NCI-H146 treated with DMSO at 0.1 percent for 48 hours (cell line): ENCODE results near the gene IDH1.
A peak's percentile ranks its signal among the peaks of the same experiment; 100 is the strongest.
"Not testable (repeated sequence)": the region's sequence is repeated elsewhere in the genome, so short reads cannot be mapped to it uniquely, and the experiment has no call there.

ENCODE experiments used
- DNase-seq: peaks from one replicate; lab custom pipeline; 2025; ENCODE audit not compliant: unreplicated experiment; lab: John Stamatoyannopoulos, UW

The IDH1 gene

DNA sequence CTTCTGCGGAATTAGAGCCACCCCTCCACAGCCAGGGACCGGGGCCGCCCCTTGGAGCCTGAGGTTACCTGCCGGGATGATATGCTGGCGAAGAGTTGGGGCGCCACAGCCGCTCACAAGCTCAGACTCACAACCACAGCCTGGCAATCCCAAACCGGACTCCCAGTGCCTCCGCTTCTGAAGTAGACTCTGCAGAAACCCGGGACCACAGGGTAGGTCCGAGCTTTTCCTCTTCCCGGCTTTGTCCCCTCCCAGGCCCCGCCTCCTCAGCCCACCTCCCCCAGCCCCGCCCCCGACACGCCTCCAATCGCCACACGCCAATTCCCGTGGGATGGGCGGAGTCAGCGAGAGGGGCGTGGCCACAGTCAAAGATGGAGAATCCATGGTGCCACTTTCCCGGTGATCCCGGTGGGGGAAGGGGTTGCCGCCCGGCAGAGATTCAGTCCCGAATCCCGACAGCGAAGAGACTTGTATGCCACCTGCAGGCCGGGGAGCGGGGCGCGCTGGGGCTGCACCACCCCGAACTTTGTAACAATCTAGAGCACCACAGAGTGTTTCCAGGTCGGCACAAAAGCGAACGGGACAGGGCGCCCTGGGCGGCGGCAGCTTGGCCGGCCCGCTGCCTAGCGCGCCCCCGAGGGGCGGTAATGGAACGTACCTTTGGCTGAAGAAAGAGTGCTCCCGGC, at the start of gene IDH1:
Gene IDH1, minus strand, starts transcription at position 201 of the 686 bp plus-strand sequence. CDS start 3,520 bp downstream, outside the sequence.
- peak; percentile 67 for DNase-seq

DNA sequence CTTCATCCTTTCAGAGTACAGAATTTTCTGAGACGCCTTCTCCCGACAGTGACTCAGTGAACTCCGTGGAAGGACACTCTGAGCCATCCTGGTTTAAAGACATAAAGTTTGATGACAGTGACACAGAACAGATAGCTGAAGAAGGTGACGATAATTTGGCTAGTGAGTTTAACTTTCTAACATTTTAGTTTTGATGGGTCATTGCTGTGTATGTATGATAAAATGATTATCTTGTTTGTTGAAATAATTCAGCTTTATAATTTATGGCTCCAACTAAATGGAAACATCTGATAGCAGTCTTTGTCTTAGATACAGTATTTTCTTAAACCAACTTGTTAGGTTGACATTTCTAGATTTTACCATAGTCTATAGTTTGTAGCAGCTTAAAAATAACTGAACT, 49.3 kb upstream of the IDH1 start:
- no peak for DNase-seq

GRCh38 chr2:208300847-208301618, 46.2 kb upstream of the IDH1 start:
- no peak for DNase-seq

DNA sequence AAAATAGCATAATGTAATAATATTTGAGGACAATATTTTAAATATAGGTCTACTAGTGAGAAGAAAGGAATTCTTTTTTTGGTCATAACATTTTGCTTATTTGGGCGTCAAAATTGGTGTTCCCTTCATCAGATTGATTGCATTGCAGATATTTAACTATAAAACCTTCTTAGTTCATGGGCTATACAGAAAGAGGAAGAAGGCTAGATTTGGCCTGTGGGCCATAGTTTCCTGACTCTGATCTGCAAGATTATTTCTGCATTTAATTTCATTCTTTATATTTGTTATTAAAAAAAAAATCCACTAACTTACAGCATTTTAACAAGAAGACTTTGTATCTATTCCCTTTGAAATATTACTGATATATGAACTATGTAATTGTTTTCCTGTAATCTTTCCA, 43.1 kb upstream of the IDH1 start:
- no peak for DNase-seq

- DNase-seq = no peak
Observed at GRCh38 chr2:208296610-208297009, 41.7 kb upstream of the IDH1 start.

GRCh38 chr2:208295834-208296233, 41.0 kb upstream of the IDH1 start:
- DNase-seq = no peak

- DNase-seq = no peak
Observed at GRCh38 chr2:208294482-208295024, 39.7 kb upstream of the IDH1 start.

DNA sequence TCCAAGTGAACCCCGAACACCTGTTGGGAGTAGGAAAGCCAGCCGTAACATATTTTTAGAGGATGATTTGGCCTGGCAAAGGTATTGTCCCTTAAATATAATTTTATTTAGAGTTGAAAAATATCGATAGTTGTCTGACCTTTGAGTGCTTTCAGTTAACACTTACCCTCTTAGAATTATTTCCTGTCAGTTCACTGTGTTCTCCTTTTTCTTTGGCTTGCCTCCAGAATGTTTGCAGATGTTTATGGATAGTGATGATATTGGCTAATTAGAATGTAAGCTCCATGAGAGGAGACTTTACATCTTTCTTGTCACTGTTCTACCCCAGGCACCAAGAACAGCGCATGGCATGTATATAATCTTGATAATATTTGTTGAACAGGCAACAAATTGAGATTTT, 31.0 kb upstream of the IDH1 start:
- DNase-seq = no peak

- DNase-seq = no peak
Observed at GRCh38 chr2:208280933-208281332, 26.1 kb upstream of the IDH1 start.

DNA sequence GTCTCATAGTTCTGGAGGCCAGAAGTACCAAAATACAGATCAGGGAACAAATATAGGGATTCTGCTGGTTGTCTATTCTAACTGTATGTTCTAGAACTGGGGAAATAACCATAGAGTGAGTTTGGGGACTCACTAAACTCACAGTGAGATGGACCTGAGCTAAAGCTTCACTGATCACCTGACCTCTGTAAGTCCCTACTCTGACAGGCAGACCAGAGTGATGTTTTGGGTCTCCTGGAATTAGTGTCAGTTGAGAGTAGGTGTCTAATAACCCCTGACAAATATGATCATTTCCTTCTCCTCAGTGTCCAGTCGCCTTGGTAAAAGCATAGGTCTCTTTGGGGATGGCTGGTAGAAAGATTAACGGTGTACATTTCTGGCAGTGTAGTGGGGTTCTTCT, 25.4 kb upstream of the IDH1 start:
- no peak for DNase-seq

DNA sequence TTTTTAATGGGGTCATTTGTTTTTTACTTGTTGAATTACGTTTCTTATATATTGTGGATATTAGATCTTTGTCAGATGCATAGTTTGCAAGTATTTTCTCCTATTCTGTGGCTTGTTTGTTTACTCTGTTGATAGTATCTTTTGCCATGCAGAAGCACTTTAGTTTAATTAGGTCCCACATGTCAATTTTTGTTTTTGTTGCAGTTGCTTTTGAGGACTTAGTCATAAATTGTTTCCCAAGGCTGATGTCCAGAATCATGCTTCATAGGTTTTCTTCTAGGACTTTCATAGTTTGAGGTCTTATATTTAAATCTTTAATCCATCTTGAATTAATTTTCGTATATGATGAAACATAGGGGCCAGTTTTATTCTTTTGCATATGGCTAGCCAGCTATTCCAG, 24.4 kb upstream of the IDH1 start:
- no peak for DNase-seq

GRCh38 chr2:208278549-208278948, 23.7 kb upstream of the IDH1 start:
- no peak for DNase-seq

DNA sequence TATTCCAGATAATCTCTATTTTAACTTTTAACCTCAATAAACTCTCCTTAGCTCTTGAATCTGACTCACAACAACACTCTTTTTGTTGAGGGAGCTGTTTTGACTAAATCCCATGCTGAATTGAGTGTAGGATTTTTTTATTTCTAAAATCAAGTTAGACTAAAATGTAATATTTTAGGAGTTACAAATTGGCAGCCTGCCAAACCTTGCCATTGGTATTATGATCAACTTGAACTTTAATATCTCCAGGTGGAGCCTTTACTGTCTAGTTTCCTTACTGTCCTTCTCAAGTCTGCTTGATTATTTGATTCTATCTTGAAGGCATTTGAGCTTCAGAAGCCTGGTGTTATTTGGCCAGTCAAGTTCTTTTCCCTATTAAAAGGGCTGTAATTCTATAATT, 19.9 kb upstream of the IDH1 start:
- DNase-seq = no peak

- DNase-seq = no peak
Observed at GRCh38 chr2:208269091-208269490, 14.2 kb upstream of the IDH1 start.

- DNase-seq = no peak
Observed at GRCh38 chr2:208268156-208268952, 13.5 kb upstream of the IDH1 start.

DNA sequence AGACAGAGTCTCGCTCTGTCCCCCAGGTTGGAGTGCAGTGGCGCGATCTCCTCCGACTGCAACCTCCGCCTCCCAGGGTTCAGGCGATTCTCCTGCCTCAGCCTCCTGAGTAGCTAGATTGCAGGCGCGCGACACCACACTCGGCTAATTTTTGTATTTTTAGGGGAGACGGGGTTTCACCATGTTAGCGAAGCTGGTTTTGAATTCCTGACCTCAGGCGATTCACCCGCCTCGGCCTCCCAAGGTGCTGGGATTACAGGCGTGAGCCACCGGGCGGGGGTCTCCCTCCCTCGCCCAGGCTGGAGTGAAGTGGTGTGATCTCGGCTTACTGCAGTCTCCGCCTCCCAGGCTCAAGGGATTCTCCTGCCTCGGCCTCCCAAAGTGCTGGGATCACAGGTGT, 12.7 kb upstream of the IDH1 start:
- not testable (repeated sequence) for DNase-seq

DNA sequence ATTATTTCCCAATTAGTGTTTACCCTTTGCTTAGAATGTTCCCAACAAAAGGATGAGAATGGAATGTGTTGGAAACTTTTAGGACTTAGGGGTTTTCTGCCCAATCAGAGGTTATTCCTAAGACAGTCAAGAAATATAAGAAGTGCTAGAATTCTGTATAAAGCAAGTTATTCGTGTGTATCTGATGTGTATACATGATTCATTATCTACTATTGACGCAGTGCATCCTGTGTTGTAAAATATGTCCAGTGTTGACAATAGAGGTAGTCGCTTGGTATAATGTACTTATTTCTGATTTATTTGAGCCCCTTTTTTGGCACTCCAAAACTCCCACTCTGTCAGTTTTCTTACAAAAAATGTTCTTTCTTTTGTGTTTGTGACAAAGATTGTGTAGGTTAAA, 12.1 kb upstream of the IDH1 start:
- no peak for DNase-seq

- DNase-seq = no peak
Observed at GRCh38 chr2:208266553-208266893, 11.7 kb upstream of the IDH1 start.

DNA sequence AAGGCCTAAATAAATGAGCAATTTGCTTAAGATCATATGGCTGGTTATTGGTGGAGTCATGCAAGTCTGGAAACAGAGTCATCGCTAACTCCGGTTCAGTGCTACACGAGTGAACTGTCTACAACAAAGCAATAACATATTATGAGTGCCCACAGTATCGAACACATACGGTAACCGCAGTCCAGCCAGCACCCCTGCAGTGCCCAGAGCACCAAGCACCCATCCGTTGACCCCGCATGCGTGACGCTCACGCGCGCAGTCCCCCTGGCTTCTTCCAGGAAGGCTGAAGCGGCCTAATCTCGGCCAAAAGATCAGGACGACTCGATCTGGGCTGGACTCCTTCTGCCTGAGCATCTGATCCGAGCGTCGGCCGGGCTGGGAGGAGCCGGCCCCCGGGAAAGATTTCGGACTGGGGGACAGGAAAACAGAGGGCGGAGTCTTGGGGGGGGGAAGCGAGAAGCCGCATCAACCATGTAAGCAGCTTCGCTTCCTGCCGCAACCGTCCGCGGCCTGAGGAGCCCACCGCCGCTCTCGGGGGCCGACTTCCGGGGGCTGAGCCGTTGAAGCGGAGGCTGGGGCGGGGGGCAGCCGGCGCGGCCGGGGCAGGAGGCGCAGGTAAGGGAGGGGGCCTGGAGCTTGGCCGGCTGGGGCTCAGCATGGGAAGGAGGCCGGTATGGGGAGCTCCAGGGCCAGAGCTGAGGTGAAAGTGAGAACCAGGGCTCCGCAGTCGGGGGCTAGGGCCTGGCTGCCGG, 11.1 kb upstream of the IDH1 start, which contains the start of gene PIKFYVE:
Gene PIKFYVE, plus strand, starts transcription at position 455 of the 752 bp plus-strand sequence. CDS start 5,265 bp downstream, outside the sequence.
- peak; percentile 88 for DNase-seq

- DNase-seq = no peak
Observed at GRCh38 chr2:208265371-208265800, 10.5 kb upstream of the IDH1 start.
